DMS153 treated with DMSO at 0.1 percent for 48 hours (cell line): ENCODE measurements around the gene SYNPO2L.
"Not testable (repeated sequence)": the region's sequence is repeated elsewhere in the genome, so short reads cannot be mapped to it uniquely, and the experiment has no call there.

Source experiments
- DNase-seq: peaks from one replicate; lab custom pipeline; 2025; ENCODE audit not compliant: unreplicated experiment; lab: John Stamatoyannopoulos, UW

The SYNPO2L gene

GRCh38 chr10:73655990-73656298, at the start of gene SYNPO2L:
TSS of gene SYNPO2L (minus strand) at chr10:73656029. CDS start at chr10:73655922, 107 bp downstream.
- DNase-seq = no peak

- DNase-seq = not testable (repeated sequence)
Observed at GRCh38 chr10:73703924-73704323, 48.1 kb upstream of the SYNPO2L start.

- not testable (repeated sequence) for DNase-seq
Observed at GRCh38 chr10:73698819-73699218, 43.0 kb upstream of the SYNPO2L start.

GRCh38 chr10:73697675-73698159, 41.9 kb upstream of the SYNPO2L start, which contains the start of gene AGAP5:
TSS of gene AGAP5 (minus strand) at chr10:73698109. CDS start at chr10:73697755, 354 bp downstream.
- DNase-seq = not testable (repeated sequence)

GRCh38 chr10:73695302-73695701, 39.5 kb upstream of the SYNPO2L start:
- not testable (repeated sequence) for DNase-seq

GRCh38 chr10:73690755-73691154, 34.9 kb upstream of the SYNPO2L start:
- DNase-seq = not testable (repeated sequence)

GRCh38 chr10:73689596-73689995, 33.8 kb upstream of the SYNPO2L start:
- not testable (repeated sequence) for DNase-seq

GRCh38 chr10:73687641-73688040, 31.8 kb upstream of the SYNPO2L start:
- not testable (repeated sequence) for DNase-seq

- DNase-seq = not testable (repeated sequence)
Observed at GRCh38 chr10:73674546-73674945, 18.7 kb upstream of the SYNPO2L start.

- not testable (repeated sequence) for DNase-seq
Observed at GRCh38 chr10:73668378-73668777, 12.5 kb upstream of the SYNPO2L start.

- DNase-seq = not testable (repeated sequence)
Observed at GRCh38 chr10:73666153-73666809, 10.5 kb upstream of the SYNPO2L start.

GRCh38 chr10:73665581-73665980, 9.8 kb upstream of the SYNPO2L start:
- DNase-seq = not testable (repeated sequence)

- DNase-seq = not testable (repeated sequence)
Observed at GRCh38 chr10:73664156-73665040, 8.6 kb upstream of the SYNPO2L start.

- not testable (repeated sequence) for DNase-seq
Observed at GRCh38 chr10:73663621-73664020, 7.8 kb upstream of the SYNPO2L start.

- not testable (repeated sequence) for DNase-seq
Observed at GRCh38 chr10:73662705-73663104, 6.9 kb upstream of the SYNPO2L start.

- DNase-seq = no peak
Observed at GRCh38 chr10:73655257-73655989, 406 bp downstream of the SYNPO2L start.

GRCh38 chr10:73653701-73654100, 2.1 kb downstream of the SYNPO2L start:
- no peak for DNase-seq

- DNase-seq = no peak
Observed at GRCh38 chr10:73653195-73653594, 2.6 kb downstream of the SYNPO2L start.

- no peak for DNase-seq
Observed at GRCh38 chr10:73650537-73651331, 5.1 kb downstream of the SYNPO2L start.

- no peak for DNase-seq
Observed at GRCh38 chr10:73649876-73650536, 5.8 kb downstream of the SYNPO2L start.
